Subcutaneous adipose tissue (tissue), 4 donors: ENCODE measurements around the gene NTF3. TPM values are rescaled to one million over a fixed set of nuclear protein-coding genes. Genes with fewer than 3 reads are reported as not detected.

Source experiments
- total RNA-seq, 4 donors: library from RNA; depleted of rRNA; stranded (reverse); fragments of >200 nt; gene quantifications; one replicate each; pipeline ENCODE4 v1.1.0, GENCODE V29; 2016
- TF ChIP-seq, protein P1 (sequence below): fragments of 450-650 bp; IDR thresholded peaks from one replicate; pipeline ENCODE4 v1.5.1; 2016; ENCODE audit warnings: low read depth, mild to moderate bottlenecking, control low read depth, antibody characterized with exemption, moderate library complexity

Gene NTF3
- total RNA-seq, 4 donors from 2014 or later = not detected

DNA sequence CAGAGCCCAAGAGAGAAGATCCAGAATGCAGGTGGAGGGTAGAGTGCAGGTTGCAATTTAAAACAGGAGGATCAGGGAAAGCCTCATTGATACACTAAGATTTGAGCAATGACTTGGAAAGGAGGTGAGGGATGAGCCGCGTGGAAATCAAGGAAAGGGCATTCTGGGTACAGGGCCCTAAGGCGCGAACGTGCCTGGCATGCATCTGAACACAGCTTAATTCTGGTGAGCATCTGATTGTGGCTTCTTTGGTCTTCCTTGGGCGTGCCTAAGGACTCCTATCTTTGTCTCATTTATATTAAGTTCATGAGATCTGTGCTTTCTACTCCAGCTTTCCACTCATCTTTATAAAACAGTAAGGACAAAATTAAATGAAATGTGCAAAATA, 79.3 kb downstream of the NTF3 start:
- TF ChIP-seq, protein P1, sequence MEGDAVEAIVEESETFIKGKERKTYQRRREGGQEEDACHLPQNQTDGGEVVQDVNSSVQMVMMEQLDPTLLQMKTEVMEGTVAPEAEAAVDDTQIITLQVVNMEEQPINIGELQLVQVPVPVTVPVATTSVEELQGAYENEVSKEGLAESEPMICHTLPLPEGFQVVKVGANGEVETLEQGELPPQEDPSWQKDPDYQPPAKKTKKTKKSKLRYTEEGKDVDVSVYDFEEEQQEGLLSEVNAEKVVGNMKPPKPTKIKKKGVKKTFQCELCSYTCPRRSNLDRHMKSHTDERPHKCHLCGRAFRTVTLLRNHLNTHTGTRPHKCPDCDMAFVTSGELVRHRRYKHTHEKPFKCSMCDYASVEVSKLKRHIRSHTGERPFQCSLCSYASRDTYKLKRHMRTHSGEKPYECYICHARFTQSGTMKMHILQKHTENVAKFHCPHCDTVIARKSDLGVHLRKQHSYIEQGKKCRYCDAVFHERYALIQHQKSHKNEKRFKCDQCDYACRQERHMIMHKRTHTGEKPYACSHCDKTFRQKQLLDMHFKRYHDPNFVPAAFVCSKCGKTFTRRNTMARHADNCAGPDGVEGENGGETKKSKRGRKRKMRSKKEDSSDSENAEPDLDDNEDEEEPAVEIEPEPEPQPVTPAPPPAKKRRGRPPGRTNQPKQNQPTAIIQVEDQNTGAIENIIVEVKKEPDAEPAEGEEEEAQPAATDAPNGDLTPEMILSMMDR = no peak

DNA sequence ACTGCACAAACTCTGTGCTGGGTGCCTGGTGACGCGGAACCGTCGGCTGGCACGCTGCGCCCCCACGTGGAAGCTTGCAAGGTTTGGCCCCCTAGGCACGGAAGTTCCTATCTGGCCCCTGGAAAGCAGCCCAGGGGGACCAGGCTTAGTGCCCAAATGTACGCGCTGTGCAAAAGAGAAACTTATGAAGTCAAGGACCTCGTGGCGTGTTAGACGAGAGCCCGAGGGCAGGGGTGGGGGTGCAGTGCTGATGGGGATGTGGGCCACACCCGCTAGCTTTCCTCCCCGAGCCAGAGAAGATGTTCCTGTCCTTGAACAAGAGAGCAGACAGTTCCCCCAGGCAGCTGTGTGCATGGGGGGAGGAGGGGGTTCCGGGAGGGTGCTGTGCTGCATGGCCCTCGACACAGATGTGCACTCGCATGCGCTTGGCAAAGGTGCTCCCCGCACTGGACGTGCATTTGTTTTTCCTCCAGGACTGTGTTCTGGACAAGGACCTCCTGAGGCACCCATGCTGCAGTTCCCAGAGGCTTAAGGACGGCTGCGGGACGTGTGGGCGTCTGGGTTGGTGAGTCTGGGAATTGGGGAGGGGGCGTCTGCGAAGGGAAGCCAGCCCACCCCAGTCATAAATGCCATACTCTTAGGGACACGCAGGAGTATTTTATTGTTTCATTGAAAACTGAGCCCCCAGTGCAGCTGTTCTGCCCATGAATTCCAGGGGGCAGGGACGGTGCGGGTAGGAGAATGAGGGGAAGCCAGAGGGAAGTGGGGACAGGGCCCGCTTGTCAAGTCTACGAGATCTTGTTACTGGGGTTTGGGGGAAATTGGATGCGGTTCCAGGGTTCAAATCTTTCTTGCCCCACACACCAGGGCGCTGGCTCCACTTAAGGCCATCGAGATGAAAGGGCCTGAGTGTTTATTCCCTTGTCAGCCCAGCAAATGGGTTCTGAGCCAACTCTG, 80.0 kb downstream of the NTF3 start:
- TF ChIP-seq, protein P1 = no peak

DNA sequence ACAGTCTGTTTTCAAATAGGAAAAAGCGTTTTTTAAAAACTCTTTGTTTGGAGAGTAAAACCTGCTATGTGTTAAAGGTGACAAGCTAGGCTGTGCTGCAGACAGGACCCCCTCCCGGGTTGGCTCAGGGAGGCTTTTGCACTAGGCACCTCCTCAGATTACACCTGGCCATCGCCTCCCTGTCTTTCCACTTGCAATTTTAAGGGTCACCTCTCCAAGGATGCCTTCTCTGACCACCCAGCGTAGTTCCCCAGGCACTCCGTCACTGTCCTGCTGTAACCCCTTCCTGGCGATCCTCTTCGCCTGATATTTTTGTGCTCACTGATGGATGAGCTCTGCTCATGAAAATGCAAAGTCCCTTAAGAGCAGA, 80.7 kb downstream of the NTF3 start:
- TF ChIP-seq, protein P1 = no peak

DNA sequence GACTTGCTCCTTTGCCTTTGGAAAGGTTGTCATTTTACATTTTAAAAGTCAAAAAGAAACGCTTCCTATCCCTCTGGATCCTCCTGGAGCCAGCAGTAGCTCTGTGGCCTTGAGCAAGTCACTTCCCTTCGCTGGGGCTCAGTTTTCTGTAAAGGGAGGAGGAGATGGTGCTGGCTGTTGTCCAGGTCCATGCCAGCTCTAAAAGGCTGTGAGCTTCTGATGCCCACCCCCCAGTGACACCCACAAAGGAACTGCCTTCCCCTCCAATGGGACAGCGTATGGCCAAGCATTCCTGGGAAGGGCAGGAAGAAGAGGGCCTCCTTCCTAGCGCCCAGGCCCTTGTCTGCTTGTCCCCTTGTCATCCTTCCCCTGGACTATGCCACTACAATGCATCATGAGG, 81.5 kb downstream of the NTF3 start:
- TF ChIP-seq, protein P1 = no peak

DNA sequence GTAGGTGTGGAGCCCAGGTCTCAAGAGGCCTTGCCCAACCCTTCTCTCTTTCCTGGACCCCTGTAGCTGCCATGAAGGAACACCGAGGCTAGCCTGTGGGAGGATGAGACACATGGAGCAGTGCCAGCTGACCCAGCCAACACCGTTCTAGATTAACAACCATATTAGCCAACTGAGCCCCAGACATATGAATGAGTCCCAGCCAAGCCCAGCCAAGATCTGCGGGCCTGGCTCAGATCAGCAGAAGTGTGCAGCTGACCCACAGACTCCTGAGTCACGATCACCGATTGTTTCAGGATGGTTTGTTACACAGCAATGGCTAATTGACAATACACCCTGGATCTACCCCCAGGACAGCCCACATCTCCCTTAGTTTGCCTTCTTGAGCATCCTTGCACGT, 82.1 kb downstream of the NTF3 start:
- TF ChIP-seq, protein P1 = no peak

DNA sequence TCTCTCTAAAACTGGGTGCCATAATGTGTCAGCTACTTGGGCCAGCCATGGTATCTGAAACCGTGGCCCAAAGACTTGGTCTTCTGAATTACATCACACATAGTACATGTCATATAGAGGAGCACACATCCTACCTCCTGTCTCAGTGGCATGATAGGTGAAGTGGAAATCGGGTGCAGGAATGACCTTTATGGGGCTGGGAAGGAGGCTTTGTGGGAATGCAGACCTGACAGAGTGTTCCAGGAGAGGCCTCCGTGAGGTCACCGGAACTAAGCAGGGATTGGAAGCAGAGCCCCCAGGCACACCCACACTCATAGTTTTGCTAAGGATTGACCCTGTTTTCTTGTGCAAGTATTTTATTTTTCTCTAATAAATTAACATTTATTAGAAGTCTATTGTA, 82.6 kb downstream of the NTF3 start:
- TF ChIP-seq, protein P1 = no peak

DNA sequence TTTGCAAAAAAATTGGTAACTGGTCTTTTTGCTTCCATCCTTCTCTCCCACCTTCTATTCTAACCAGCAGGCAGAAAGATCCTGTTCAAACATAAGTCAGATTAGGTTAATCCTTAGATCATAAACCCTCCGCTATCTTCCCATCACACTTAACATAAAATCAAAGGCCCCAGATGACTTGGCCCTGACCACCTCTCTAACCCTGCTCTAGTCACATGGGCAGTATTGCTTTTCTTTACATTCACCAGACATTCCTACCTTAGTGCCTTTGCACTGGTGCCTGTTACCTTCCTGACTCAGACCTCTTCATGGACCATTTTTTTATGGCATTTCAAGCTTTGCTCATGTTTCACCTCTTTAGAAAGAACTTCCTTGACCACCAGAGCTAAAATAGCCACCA, 83.5 kb downstream of the NTF3 start:
- TF ChIP-seq, protein P1 = no peak
